Fibroblast of skin of left quadriceps (primary cell): ENCODE results near the gene HPCAL4.

Experiments used
- DNase-seq, 2 experiments: peaks; one replicate each; pipeline ENCODE4 v3.0.0-alpha.2; 2013; ENCODE audit warnings: low read depth in 2 of 2

The HPCAL4 gene

GRCh38 chr1:39676948-39677548 lies 14.2 kb downstream of the HPCAL4 start:
- no peak for DNase-seq

DNA sequence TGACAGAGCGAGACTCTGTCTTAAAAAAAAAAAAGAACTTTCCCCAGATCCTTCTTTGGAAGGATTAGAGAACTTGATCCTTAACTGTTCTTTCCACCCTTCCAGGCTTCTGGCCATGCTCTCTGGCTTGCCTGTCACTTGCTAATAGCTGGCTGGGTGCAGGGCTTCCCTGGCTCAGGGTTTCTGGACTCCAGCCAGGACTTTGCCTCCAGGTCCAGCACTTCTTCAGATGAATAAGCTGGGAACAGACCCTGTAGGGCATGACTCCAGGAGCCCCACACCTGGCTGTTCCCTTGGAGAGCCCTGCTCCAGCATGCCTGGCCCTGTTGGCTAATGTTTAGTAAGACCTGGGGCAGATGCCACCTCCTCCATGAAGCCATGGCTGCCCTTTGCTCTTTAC lies 16.0 kb downstream of the HPCAL4 start:
- no peak for DNase-seq

DNA sequence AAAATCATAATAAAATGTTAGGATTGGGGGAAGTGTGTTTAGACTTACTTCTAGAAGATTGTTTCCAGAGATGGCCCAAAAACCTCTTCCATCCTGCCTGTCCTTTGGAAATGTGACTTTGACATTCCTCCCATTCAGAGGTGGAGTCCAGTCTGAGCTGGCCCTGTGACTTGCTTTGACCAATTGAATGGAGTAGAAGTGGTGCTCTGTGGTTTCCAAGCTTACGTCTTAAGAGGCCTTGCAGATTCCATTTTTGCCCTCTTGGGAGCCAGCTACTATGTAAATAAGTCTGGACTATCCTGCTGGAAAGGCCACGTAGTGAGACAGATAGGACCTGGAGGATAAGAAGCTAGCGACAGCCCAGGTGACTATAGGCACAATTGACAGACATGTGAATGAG lies 18.0 kb downstream of the HPCAL4 start:
- DNase-seq, result no peak

- no peak for DNase-seq
Observed at GRCh38 chr1:39672551-39672947, 18.7 kb downstream of the HPCAL4 start.

- no peak for DNase-seq
Observed at GRCh38 chr1:39671793-39672550, 19.3 kb downstream of the HPCAL4 start, which contains the start of gene NT5C1A. NT5C1A (minus strand) TSS chr1:39672107; CDS start chr1:39672038, 69 bp downstream.

DNA sequence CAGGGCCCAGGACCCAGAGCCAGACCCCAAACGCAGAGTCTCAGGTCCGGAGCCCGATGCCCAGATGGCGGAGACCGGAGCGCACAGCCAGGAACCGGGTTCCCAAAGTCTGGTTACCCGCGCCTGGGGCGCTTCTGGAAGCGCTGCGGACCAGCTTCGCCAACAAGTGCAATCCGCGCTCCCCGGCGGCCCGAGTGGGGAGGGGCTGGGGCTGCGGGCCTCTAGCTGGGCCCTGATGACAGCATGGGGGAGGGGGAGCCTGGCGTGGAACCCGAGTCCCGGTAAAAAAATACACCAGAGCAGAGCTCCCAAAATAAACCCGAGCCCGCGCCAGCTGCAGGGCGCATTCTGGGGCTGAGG lies 19.8 kb downstream of the HPCAL4 start:
- no peak for DNase-seq

- DNase-seq, result no peak
Observed at GRCh38 chr1:39670689-39671088, 20.5 kb downstream of the HPCAL4 start.

DNA sequence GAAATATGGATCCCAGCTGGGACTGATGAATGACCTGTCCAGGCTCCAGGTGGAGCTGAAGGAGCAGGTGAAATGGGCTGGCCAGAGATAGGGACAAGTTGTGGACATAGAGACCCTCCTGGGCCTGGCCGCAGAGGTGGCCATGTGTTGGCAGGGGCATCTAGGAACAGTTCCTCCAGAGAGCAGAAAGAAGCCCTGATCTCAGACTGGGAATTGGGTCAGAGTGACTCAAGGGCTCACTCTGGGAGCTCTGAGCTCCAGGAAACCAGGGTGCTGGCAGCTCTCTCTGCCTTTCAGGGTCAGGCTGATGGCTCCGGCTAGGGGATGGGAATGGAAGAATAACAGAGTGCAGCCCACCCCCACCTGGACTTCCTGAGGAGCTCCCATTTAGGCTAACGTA lies 22.3 kb downstream of the HPCAL4 start:
- no peak for DNase-seq

DNA sequence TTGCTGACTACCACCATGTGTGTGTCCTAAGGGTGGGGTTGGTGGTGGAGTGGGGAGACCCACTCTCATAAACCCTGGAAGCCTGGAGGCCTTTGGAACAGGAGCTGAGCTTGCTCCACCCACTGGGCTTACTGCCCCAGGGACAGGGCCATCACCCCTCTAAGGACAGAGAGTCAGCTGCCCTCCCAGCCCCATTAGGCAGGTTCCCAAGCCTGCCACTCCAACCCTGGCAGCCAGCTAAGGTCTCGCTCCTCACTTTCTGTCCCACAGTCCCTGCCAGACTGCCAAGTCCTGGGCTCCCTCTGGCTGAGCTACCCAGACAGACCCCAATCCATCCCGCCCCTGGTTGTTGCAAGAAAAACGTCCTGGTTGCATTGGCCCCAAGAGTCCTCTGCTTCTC lies 23.1 kb downstream of the HPCAL4 start:
- DNase-seq, result no peak

GRCh38 chr1:39666772-39667171 lies 24.5 kb downstream of the HPCAL4 start:
- DNase-seq, result no peak

DNA sequence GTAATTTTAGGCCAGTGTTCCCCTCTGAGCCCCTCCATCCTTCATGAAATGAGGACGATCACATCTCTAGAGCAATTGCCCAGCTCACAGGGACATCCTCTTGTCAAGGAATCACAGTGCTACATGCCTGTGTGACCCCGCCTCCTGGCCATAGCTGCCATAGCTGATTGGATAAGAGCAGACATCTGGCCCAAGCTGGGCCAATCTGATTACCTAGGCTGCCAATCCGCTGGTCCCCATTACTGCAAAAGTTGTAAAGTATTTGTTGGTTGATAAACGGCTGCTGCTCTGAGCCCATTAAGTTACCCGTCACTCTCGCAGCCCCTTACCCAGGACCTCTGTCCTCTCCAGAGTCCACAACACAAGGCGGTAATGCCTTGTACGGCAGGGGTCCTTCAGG lies 27.7 kb downstream of the HPCAL4 start:
- DNase-seq, result no peak

DNA sequence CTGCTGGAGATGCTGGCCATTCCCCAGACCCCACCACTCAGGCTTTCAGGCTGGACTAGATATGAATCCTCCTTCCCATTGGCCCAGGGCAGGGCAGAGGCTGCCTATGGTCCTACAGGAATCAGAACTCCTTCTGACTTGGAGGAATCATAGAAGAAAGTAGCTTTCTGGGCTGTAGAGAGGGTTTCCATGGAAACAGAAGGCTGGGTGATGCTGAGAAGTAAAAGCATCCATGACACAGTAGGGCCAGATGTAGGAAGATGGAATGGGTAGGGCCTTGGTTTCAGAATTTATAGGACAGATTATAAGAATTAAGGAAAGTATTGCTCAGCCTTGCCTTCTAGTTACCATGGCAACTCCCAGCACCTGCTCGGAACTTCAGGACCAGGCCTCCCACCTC lies 28.4 kb downstream of the HPCAL4 start:
- no peak for DNase-seq

DNA sequence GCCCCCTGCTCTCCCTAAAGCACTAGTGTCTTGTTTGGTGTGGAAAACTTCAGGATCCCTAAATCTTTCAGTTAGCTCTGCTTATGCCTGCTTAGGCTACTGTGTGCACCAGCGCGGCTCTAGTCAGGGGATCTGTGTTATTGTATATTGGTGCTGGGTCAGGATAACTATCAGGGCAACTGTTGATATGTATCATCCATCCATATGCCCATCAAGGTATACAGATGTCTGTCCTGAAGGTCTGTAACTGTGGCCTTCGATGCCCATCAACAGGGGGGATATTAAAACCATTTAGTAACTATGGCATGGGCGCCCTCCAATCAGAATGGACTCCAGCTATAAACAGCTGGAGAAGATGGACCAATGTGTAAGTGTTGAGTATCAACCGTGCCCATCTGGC lies 31.7 kb downstream of the HPCAL4 start:
- DNase-seq, result no peak

- no peak for DNase-seq
Observed at GRCh38 chr1:39659110-39659509, 32.1 kb downstream of the HPCAL4 start.

DNA sequence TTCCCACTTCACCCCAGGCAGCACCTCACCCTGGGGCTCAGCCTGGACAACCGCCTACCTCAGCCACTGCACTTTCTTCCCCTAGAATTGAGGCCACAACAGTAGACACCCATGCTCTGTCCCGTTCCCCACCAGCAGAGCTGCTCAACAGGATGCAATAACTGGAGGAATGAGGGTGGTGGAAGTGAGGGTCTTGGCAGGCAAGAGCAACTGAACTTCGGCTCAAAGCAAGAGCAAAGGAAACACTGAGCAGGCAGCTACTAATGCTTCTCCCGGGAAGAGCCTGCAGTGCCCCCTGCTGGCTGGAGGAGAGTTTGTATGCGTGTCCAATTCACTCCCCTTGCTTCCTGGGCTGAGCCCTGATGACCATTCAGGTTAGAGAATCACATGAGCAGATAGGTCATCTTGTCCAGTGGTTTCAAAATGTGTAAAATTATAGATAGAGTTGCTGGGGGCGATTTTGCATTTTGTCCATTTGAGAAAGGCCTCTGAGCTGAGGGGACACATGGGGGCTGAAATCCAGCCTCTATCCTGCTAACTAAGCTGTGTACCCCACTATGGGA lies 33.2 kb downstream of the HPCAL4 start:
- DNase-seq, result peak; percentile 15 to 23

- DNase-seq, result peak; percentile 20 to 22
Observed at GRCh38 chr1:39657402-39657801, 33.8 kb downstream of the HPCAL4 start.

GRCh38 chr1:39656391-39656790 lies 34.8 kb downstream of the HPCAL4 start:
- DNase-seq, result no peak

DNA sequence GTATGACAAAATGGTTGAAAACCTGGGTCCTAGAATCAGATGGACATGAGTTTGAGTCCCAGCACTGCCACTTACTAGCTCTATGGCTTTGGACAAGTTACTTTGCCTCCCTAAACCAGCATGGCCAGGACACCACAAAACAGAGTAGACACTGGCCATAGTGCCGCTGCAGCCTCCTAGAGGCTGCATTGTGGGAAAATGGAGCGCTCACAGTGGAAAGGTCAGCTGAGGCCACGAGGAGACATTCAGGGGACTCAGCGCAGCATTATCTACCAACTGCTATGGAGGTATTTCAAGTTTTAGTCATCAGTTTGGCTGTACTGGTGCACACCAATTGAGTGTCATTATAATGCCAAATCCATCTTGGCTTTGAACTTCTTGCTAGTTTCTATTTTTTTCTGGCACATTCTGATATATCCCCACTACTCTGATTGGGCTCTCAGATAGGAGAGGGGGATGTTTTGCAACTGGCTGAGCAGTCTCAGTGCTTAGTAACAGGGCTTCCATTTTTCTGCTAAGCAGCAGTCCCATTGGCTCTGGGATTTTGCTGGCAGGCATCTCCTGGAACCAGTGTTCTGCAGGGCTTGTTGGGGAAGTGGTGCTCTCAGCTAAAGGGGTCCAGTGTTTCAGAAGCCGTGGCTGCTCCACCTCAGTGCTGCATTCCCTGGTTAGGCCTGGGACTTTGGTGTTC lies 35.5 kb downstream of the HPCAL4 start:
- DNase-seq, result no peak

GRCh38 chr1:39654291-39654690 lies 36.9 kb downstream of the HPCAL4 start:
- no peak for DNase-seq

DNA sequence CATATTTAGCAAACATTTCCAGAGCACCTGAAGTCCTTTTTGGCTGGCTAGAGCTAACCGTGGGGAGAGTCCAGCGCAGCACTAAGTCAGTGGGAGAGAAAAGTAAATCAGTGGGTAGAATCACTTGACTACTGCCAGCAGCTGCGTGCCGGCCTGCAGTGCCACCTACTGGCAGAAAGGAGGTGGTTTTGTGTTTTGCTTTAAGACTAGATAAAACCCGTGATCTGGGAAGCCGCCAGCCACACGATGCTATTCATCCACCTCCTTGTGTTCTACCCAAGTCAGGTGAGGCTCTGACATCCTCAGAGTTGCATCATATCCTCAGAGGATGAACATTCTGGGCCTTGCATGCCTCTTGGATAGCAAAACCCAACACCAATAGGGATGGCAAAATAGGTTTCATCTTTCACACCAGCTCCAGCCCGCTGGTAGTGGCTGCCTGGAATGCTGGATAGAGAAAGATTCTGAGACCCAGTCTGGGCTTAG lies 37.6 kb downstream of the HPCAL4 start:
- DNase-seq, result peak; percentile 25 to 31

DNA sequence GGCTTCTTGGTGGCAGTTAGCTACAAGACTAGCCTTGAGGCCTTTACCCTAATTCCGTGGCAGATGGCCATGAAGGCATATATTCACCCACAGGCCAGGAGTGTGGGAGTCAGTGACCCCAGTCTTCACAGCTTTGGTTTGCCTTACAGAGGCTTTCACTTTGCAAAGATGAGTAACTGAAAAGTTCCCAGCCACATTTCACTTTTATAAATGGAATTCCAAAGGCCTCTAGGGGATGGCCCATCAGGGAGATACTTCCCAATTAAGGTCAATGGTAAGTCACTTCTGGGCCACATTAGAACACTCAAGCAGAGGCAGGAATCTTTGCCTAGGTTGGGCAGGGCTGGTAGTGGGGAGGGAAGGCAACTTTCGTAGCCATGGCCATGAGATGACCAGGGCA lies 38.7 kb downstream of the HPCAL4 start:
- DNase-seq, result no peak

GRCh38 chr1:39652105-39652504 lies 39.1 kb downstream of the HPCAL4 start:
- DNase-seq, result no peak

GRCh38 chr1:39650431-39650830 lies 40.8 kb downstream of the HPCAL4 start:
- DNase-seq, result no peak
